GM12891 (cell line): ENCODE results near the gene VCPKMT.
A peak's percentile ranks its signal among the peaks of the same experiment; 100 is the strongest.

ENCODE experiments used
- POLR2A ChIP-seq: IDR thresholded peaks from 2 replicates; pipeline ENCODE4 v1.6.1; 2011; ENCODE audit warnings: low read depth, low read length, control low read depth
- POLR2AphosphoS5 ChIP-seq: IDR thresholded peaks from 2 replicates; pipeline ENCODE4 v1.6.1; 2011; ENCODE audit warnings: low read depth, low read length, control low read depth

DNA sequence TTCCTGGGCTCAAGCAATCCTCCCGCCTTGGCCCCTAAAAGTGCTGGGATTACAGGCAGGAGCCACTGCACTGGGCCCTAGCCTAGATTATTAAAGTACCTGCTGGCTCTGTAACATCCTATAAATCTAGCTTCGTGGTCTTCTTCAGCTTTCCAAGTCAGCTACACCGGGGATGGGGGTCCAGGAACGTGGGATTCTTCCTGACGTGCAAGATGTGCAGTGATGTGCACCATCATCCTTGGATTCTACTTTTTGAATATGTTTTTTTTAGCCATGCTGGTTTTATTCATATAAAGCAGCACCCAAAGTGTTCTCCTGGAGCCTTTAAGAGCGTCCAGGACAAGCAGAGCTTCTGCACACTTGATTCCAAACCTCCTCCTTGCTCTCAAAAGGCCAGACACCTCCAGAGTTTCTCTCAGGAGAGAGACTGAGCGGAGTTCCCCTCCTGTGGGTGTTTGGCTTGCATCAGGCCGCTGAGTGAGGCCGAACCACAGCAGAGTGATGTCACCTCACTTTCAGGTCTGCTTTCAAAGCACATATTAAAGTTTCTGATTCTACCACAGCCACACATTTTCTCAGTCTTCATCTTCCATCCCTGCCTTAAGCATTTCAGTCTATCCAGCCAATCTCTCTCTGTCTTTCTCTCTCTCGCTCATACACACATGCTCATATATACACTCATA, 33.4 kb downstream of the VCPKMT start:
- TF ChIP-seq POLR2A (peak; percentile 24; the same call in 1 of the 2 replicates), POLR2AphosphoS5 (peak; percentile 51; the same call in 1 of the 2 replicates)
